SK-N-SH (cell line): Measurements from ENCODE around the gene MBNL2.

ENCODE experiments used
- EZH2phosphoT487 ChIP-seq: fragments of 200-600 bp; sonication (generic); IDR thresholded peaks from 2 replicates; pipeline ENCODE4 v1.6.1; 2017; ENCODE audit warnings: low read depth, mixed run types, mild to moderate bottlenecking, antibody characterized with exemption, moderate library complexity, borderline replicate concordance
- FOXJ3 ChIP-seq: sonication (generic); formaldehyde crosslinking; IDR thresholded peaks from 2 replicates; pipeline ENCODE4 v1.5.1; 2020; ENCODE audit warnings: mild to moderate bottlenecking, missing genetic modification reagents
- POLR2AphosphoS5 ChIP-seq: IDR thresholded peaks from 2 replicates; pipeline ENCODE4 v1.6.1; 2012; ENCODE audit warnings: low read depth, low read length
- RFX5 ChIP-seq: IDR thresholded peaks from 2 replicates; pipeline ENCODE4 v1.6.1; 2012; ENCODE audit warnings: mild to moderate bottlenecking, improper control_type of control experiment, low read length
- TCF12 ChIP-seq: IDR thresholded peaks from 2 replicates; pipeline ENCODE4 v1.4.0; 2012
- YY1 ChIP-seq: IDR thresholded peaks from 2 replicates; pipeline ENCODE4 v1.4.0; 2012; ENCODE audit warnings: low read depth, mild to moderate bottlenecking
- TF ChIP-seq, protein P1 (sequence below): IDR thresholded peaks from 2 replicates; pipeline ENCODE4 v1.6.1; 2012; ENCODE audit warnings: mild to moderate bottlenecking, low read depth, low read length, moderate library complexity
- TF ChIP-seq, protein P2 (sequence below): fragments of 150-350 bp; IDR thresholded peaks from 2 replicates; pipeline ENCODE4 v1.6.1; 2017; ENCODE audit warnings: antibody characterized with exemption, low read length, low read depth, borderline replicate concordance

DNA sequence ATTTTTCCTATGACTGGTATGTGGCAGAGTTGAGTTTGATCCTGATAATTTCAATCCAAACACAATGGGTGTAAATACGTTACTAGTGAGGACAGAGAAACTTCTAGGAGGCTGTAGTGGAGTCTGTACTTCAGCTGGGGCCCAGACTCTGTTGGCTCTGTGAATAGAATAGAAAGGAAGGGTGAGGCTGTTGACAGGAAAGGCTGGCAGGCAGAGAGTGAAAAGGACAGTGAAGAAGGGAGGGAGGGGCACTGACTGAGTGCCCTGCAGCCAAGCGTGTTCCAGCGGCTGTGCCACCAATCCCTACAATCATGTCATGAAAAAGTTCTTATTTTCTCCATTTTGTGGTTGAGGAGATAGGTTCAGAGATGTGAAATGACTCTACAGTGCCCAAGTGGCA lies 80.5 kb downstream of the MBNL2 start:
- TF ChIP-seq TCF12 (no peak), YY1 (no peak), POLR2AphosphoS5 (no peak), EZH2phosphoT487 (no peak), RFX5 (no peak), FOXJ3 (CRISPR knock-in tag) (no peak)
- TF ChIP-seq, protein P1, sequence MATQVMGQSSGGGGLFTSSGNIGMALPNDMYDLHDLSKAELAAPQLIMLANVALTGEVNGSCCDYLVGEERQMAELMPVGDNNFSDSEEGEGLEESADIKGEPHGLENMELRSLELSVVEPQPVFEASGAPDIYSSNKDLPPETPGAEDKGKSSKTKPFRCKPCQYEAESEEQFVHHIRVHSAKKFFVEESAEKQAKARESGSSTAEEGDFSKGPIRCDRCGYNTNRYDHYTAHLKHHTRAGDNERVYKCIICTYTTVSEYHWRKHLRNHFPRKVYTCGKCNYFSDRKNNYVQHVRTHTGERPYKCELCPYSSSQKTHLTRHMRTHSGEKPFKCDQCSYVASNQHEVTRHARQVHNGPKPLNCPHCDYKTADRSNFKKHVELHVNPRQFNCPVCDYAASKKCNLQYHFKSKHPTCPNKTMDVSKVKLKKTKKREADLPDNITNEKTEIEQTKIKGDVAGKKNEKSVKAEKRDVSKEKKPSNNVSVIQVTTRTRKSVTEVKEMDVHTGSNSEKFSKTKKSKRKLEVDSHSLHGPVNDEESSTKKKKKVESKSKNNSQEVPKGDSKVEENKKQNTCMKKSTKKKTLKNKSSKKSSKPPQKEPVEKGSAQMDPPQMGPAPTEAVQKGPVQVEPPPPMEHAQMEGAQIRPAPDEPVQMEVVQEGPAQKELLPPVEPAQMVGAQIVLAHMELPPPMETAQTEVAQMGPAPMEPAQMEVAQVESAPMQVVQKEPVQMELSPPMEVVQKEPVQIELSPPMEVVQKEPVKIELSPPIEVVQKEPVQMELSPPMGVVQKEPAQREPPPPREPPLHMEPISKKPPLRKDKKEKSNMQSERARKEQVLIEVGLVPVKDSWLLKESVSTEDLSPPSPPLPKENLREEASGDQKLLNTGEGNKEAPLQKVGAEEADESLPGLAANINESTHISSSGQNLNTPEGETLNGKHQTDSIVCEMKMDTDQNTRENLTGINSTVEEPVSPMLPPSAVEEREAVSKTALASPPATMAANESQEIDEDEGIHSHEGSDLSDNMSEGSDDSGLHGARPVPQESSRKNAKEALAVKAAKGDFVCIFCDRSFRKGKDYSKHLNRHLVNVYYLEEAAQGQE = no peak
- TF ChIP-seq, protein P2, sequence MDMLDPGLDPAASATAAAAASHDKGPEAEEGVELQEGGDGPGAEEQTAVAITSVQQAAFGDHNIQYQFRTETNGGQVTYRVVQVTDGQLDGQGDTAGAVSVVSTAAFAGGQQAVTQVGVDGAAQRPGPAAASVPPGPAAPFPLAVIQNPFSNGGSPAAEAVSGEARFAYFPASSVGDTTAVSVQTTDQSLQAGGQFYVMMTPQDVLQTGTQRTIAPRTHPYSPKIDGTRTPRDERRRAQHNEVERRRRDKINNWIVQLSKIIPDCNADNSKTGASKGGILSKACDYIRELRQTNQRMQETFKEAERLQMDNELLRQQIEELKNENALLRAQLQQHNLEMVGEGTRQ = no peak
